GM21528 (cell line): Measurements from ENCODE around the gene TTLL4.
"Not testable (repeated sequence)": the region's sequence is repeated elsewhere in the genome, so short reads cannot be mapped to it uniquely, and the experiment has no call there.

ENCODE experiments used
- ATAC-seq: cut with Tn5 transposase; IDR thresholded peaks from one replicate; pipeline ENCODE4 v1.9.1; 2021; ENCODE audit warnings: mild to moderate bottlenecking, moderate library complexity; ENCODE audit not compliant: unreplicated experiment, low FRiP score

The TTLL4 gene, protein sequence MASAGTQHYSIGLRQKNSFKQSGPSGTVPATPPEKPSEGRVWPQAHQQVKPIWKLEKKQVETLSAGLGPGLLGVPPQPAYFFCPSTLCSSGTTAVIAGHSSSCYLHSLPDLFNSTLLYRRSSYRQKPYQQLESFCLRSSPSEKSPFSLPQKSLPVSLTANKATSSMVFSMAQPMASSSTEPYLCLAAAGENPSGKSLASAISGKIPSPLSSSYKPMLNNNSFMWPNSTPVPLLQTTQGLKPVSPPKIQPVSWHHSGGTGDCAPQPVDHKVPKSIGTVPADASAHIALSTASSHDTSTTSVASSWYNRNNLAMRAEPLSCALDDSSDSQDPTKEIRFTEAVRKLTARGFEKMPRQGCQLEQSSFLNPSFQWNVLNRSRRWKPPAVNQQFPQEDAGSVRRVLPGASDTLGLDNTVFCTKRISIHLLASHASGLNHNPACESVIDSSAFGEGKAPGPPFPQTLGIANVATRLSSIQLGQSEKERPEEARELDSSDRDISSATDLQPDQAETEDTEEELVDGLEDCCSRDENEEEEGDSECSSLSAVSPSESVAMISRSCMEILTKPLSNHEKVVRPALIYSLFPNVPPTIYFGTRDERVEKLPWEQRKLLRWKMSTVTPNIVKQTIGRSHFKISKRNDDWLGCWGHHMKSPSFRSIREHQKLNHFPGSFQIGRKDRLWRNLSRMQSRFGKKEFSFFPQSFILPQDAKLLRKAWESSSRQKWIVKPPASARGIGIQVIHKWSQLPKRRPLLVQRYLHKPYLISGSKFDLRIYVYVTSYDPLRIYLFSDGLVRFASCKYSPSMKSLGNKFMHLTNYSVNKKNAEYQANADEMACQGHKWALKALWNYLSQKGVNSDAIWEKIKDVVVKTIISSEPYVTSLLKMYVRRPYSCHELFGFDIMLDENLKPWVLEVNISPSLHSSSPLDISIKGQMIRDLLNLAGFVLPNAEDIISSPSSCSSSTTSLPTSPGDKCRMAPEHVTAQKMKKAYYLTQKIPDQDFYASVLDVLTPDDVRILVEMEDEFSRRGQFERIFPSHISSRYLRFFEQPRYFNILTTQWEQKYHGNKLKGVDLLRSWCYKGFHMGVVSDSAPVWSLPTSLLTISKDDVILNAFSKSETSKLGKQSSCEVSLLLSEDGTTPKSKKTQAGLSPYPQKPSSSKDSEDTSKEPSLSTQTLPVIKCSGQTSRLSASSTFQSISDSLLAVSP

DNA sequence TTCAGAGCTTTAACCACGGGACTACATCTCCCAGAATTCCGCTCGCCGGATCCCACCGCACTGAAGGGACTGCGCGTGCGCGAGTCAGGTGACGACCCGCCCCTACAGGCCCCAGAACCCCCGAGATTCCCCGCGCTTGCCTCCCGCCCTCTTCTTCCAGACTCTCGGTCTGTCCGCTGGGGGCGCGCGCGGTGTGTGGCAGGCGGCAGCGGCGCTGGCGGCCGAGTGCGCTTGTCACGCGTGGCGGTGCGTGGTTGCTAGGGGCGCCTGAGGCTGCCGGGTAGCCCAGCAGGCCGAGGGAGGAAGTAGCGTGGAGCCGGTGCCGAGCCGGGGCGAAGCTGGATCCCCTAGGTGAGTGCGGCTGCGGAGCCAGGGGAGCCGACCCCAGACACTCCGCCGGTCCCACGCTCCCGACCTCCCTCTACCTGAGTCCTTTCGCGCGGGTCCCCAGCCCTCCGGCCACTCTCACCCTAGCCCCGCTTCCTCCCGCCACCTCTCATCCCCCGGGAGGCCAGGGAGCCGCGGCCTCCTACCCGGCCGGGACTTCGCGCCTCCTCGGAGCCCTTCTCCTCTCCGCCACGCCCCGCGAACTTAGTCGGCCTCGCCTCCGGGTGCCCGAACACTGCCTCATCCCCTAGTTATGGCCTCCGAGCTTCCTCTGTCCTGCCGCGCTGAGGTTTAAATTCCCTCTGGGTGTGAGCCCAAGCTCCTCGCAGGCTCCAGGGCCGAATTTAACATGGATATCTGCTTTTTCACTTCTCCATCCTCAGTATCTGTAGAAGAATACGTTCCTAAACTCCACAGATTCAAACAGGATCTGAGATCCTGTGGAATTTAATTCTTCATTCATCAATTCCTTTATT, at the start of gene TTLL4:
Gene TTLL4 (plus strand): TSS at position 149 of the 863 bp plus-strand sequence. CDS start 26,842 bp downstream, outside the sequence.
- peak; percentile 90 for ATAC-seq

DNA sequence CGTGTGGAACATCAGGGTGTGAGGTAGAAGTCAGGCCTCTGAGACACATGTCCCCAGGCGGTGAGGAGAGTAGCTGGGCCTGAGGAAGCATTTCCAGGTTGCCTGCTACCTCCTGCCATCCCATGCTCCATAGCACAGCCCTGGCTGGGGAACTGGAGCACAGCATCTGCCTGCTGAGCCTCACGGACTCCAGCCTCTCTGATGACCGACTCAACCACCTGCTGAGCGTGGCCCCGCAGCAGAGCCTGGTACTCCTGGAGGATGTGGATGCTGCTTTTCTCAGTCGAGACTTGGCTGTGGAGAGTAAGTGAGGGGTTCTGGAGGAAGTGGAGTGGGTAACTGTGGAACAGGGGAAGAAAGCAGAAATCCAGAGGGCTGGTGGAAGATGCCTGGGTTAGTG, 48.3 kb upstream of the TTLL4 start:
- ATAC-seq = no peak

DNA sequence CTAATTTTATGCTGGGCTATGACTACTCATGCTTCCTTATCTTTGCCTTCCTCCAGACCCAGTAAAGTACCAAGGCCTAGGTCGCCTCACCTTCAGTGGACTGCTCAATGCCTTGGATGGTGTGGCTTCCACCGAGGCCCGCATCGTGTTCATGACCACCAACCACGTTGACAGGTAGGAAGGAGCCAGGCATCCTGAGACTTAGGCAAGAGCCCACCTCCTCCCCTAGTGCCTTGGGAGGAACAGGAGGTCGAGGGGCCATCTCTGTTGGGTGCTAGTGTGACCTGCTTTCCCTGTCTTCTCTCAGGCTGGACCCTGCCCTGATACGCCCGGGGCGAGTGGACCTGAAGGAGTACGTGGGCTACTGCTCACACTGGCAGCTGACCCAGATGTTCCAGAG, 47.8 kb upstream of the TTLL4 start:
- ATAC-seq = no peak

DNA sequence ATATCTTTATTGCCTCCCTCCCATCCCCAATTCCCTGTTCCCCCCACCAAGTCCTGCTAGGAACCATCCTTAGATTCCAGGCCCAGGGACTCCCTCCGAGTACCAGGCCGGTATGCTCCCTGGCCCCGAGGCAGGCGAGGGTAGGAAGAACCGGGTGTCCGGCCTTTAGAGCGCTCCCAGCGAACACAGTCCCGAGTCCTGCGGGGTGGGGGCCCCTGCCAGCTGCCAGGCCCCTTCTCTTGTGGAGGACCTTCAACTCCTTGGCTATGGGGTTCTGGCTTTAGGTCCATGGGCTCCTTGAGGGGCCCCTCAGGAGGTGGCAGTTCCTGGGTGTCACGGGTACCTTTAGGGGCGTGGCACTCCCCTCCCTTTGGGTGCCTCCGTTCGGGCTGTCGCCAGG, 46.7 kb upstream of the TTLL4 start:
- ATAC-seq = no peak

DNA sequence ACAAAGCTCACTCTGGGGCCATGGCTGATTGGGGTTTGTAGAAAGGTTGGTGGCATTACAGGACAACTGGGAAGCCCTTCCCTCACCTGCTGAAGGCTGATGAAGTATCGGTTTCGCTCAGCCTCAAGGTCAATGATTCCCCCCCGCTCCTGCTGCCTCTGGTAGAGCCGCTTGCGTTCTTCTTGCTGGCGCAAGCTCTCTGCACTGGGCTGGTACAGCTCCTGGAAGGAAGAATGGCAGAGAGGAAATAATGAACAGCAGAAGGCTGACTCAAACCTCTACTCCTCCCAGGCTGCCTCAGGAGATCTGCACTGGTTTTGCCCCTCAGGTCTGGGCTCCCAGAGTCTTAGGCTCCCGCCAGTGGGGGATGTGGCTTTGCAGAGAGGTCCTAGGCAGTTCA, 46.0 kb upstream of the TTLL4 start:
- no peak for ATAC-seq

DNA sequence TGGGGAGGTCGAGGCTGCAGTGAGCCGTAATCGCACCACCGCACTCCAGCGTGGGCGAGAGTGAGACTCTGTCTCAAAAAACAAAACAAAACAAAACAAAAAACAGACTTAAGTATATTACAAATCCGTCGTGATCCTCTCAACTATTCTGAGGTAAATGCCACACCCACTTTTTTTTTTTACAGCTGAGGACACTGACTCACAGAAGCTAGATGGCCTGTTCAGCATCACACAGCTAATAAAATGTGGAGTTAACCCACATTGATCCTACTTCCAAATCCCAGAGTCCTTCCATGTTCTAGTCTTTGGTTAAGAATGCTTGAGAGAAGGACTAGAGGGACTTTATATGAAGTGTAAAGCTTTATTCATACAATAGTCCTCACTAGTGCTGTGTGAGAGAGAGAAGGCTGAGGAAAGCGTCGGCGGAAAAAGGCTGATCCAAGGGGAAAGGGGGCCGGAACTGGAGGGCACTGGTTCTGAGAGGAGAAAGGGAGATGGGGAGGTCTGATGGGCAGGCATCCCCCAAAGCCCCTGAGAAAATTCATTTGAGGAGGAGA, 39.5 kb upstream of the TTLL4 start:
- peak; percentile 12 for ATAC-seq

DNA sequence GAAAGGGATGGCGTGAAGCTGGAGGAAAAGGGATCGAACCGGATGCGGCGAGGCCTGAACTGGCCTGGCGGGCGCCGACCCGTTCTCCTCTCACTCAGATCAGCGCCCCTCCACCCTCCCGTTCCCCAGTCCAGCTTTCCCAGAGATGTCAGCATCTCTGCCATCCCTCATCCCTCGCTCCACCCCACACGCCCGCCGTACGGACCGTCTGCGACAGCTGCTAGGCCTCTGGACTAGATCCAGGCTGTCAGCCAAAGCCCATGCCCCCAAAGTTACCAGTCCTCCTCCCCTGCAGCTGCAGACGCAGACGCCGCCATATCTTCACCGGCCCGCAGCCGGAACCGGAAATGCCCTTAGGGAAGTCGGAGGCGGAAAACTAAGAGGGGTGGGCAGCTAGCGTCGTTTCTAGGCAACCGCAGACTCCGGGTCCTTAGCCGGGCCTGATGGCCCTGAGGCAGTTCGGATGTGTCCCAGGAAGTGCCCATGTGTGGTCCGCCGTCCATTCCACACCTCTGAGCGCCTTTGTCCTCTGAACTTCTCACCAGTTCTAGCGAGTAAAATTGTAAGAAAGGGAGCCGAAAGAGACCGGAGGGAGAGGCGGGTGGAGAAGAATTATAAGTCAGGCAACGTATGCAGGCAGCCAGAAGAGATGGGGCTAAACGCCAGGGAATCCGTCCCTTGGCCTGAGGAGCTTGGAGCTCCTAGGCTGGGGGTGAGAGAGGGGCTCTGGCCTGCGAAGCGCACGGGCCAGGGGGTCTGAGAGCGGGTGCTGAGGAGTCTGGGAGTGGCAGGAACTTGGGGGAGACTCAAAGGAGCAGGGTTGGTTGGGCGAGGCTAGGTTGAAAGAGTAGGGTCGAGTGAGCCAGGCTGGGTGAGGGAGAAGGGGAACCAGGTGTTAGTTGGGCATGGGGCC, 38.7 kb upstream of the TTLL4 start, which contains the start of the genes RNF25 and STK36:
Gene RNF25 (minus strand): TSS at position 349 of the 913 bp plus-strand sequence. CDS start 32 bp downstream, at position 317.
Gene STK36 (plus strand): TSS at position 433 of the 913 bp plus-strand sequence. CDS start 744 bp downstream, outside the sequence.
- ATAC-seq = peak; percentile 98

DNA sequence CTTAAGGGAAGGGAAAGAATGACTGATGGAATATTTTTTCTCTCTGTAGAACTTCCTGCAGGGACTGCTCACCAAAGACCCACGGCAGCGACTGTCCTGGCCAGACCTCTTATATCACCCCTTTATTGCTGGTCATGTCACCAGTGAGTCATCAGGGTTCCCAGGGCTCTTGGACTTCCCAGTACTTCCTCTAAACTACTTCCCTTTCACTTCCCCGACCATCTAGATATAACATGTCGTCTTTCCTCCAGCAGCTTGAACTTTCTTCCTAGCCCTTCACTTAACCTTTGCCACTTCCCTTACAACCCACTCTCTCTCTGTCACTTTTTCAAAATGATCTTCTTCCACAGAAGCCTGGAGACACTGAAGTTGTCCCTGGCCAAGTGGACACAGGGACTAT, 31.5 kb upstream of the TTLL4 start:
- ATAC-seq = no peak

DNA sequence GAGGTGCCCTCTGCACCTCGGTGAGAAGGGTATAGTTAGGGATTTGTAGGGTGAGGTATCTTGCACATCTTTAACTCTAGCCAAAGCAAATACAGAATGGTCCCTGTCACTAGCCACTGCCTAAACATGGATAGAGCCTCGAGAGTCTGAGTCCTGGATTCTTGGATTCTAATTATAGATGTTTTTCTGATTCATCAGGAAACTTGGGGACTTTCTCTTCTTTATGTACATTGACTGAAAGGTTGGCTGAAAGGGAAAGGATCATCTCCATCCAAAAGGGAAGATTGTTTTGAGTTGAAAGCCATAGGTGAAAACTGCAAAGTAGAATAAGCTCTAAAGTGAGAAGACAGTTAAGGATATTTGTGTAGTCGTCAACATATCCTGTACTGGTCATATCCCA, 30.6 kb upstream of the TTLL4 start:
- no peak for ATAC-seq

DNA sequence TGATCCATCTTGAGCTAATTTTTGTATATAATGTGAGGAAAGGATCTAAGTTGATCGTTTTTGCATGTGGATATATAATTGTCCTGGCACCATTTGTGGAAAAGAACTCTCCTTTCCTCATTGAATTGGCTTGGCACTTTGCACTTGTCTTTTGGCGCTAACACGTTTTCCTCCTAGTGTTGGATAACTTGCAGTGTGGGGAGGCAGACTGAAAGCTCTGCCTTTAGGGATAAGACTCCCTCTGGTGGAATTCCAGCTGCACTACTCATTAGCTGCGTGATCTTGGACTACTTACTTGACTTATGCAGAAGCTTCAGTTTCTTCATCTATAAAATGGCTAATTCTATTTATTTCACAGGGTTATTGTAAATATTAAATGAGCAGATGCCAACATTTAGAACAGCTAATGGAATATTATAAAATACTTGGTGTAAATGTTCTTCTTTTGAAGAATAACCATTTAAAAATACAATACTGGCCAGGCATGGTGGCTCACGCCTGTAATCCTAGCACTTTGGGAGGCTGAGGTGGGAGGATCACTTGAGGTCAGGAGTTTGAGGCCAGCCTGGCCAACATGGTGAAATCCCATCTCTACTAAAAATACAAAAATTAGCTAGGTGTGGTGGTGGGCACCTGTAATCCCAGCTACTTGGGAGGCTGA, 23.1 kb upstream of the TTLL4 start:
- not testable (repeated sequence) for ATAC-seq

DNA sequence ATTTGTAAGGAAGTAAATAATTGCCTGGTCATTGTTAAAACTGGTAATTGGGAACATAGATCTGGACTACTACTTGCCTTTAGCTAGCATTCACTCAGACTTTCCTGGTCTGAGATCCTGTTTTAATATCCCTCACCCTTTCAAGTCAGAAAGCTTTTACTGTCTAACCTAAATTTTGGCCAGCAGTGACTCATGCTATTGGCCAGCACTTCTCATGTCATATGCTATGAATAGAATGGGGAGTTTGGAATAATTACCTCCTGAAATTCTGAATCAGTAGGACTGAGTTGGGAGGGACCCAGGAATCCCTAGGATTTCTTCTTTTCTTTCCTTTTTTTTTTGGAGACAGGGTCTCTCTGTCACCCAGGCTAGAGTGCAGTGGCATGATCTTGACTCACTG, 19.4 kb upstream of the TTLL4 start:
- ATAC-seq = no peak

DNA sequence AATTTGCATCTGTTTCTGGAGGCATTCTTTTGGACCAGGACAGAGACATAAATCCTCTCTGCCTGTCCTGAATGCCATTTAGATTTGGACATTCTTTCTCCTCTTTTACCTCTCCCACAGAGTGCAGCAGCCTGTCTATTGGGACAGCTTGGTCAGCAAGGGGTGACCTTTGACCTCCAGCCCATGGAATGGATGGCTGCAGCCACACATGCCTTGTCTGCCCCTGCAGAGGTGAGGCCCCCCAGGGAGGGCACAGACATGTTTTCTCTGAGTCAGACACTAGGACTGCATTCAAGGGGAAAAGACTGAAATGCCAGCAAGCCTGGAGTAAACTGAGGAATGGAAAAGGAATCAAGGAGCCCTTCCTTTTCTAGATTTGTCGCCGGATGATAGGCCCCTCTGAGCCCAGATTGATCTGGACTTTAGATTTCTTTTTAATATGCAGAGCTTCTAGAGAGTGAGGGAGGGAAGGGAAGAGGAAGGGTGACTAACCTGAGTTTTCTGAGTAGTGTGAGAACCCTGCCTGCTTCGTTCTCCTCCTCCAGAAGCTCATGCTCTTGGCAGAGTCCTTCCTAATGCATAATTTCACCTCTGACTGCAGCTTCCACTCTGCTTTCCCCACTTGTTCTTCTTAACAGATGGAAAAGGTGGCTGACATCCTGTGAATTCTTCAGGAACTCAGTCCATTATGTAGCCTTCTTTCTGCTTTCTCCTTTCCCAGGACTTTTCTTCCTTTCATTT, 16.1 kb upstream of the TTLL4 start:
- ATAC-seq = no peak

DNA sequence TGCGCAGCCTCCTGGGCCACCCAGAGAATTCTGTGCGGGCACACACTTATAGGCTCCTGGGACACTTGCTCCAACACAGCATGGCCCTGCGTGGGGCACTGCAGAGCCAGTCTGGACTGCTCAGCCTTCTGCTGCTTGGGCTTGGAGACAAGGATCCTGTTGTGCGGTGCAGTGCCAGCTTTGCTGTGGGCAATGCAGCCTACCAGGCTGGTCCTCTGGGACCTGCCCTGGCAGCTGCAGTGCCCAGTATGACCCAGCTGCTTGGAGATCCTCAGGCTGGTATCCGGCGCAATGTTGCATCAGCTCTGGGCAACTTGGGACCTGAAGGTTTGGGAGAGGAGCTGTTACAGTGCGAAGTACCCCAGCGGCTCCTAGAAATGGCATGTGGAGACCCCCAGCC, 11.8 kb upstream of the TTLL4 start:
- no peak for ATAC-seq

DNA sequence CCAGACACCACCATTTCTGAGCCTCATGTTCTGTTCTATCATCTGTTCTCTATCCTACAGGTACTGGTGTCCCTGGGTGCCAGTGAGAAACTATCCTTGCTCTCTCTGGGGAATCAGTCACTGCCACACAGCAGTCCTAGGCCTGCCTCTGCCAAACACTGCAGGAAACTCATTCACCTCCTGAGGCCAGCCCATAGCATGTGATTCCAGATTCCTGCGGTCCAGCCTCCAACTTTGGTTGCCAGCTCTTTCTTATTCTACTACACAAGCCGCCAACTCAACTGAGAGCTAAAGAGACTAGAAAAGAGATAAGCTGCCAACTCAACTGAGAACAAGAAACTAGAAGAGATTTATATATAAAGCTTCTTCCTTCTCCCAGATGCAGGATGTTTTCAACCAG, 8.8 kb upstream of the TTLL4 start:
- ATAC-seq = no peak

DNA sequence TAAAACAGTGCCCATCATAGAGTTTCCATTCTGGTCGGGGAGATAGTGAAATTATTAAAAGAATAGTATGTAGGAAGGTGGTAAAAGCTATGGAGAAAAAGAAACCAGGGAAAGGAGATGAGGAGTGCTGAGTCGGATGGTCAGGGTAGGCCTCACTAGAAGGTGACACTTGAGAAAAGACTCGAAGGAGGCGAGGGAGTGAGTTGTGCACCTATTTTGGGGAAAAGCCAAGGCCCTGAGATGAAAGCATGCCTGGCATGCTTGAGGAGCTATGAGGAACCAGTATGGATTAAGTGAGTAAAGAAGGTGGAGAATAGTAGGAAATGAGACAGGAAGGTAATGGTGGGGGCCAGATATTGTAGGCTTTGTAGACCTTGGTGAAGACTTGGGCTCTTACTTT, 7.3 kb upstream of the TTLL4 start:
- no peak for ATAC-seq

DNA sequence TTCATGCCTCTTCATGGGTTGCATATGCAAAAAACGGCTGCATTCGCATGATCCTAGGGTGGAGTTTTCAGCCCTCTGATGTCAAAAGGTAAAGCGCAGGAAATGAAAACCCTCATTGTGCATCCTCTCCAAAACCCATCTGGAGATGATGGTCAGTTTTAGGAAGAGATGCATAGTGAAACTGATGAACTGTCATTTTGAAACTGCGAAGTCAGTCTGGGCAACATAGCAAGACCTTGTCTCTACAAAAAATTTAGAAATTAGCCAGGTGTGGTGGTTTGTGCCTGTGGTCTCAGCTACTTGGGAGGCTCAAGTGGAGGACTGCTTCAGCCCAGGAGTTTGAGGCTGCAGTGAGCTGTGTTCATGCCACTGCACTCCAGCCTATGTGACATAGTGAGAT, 2.5 kb upstream of the TTLL4 start:
- peak; percentile 42 for ATAC-seq

DNA sequence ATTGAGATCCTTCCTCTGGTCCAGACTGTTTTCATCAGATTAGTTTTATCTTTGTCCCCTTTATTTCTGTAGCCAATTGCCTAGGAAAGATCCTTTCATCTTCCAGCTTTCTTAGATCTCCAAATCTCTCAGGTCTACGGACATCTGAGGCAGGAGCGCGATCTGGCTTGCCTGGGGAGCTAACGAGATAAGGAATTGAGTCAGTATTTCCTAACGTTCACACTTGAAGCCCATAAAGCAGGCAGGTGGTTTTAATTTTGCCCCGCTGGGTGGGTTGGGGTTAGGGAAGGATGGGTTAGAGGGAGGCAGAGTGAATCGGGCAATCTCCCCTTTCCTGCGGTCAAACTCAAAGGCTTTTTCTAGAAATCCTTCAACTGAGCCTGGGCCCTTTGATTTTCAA, 727 bp upstream of the TTLL4 start:
- no peak for ATAC-seq
